GM12878 (cell line): ENCODE data around the gene FGF2. TPM values are rescaled to one million over a fixed set of nuclear protein-coding genes. Genes with fewer than 3 reads are reported as not detected.

Experiments used
- ATAC-seq: fragments of 200-7000 bp; cut with Tn5 transposase; 3 replicates; pipeline ENCODE4 v1.9.1; 2020; ENCODE audit warnings: mild to moderate bottlenecking, moderate library complexity
- BruUV-seq: library from RNA; stranded (reverse); fragments of 400-500 nt; replicated peaks from 2 replicates; lab custom pipeline; 2021; lab: Mats Ljungman, UMichigan
- CTCF ChIA-PET: fragments of 300-600 bp; sonication (Branson Sonifier 250); formaldehyde crosslinking; extraction: SDS; loops from one replicate; lab custom pipeline; 2021; ENCODE audit warnings: inconsistent platforms; lab: Yijun Ruan, JAX
- POLR2A ChIA-PET: fragments of 350-600 bp; formaldehyde crosslinking; extraction: SDS; loops from one replicate; lab custom pipeline; 2021; ENCODE audit warnings: inconsistent platforms; lab: Charles Lee
- RAD21 ChIA-PET: fragments of 300-600 bp; sonication (Branson Sonifier 250); formaldehyde crosslinking; loops from one replicate; lab custom pipeline; 2023; ENCODE audit warnings: antibody characterized with exemption; ENCODE audit not compliant: unreplicated experiment; lab: Charles Lee
- SMC1A ChIA-PET: fragments of 300-600 bp; sonication (Branson Sonifier 250); formaldehyde crosslinking; loops from one replicate; lab custom pipeline; 2023; ENCODE audit not compliant: unreplicated experiment, uncharacterized antibody; lab: Charles Lee
- DNase-seq: peaks from one replicate; pipeline ENCODE4 v3.0.0-alpha.2; 2011; ENCODE audit warnings: low read depth, low spot score
- FAIRE-seq: peaks from 3 replicates; lab custom pipeline; 2011; peaks lifted over from hg19 to GRCh38; lab: Jason Lieb, UNC
- H2AFZ ChIP-seq: 2 replicates; pipeline ENCODE4 v1.6.0; 2011; ENCODE audit warnings: low read depth, low read length, control low read depth; ENCODE audit not compliant: control insufficient read depth
- H3K27ac ChIP-seq: 2 replicates; pipeline ENCODE4 v1.5.1; 2011; ENCODE audit warnings: control low read depth; ENCODE audit not compliant: control insufficient read depth, insufficient read depth
- H3K27me3 ChIP-seq, 2 experiments: replicated peaks in 1 of 2; 2 replicates each; pipeline versions ENCODE4 v1.6.0 to v1.6.1; 2011; ENCODE audit warnings: low read length in 1 of 2; ENCODE audit not compliant: control insufficient read depth in 2 of 2, insufficient read depth in 2 of 2
- H3K36me3 ChIP-seq, 2 experiments: 2 replicates each; pipeline ENCODE4 v1.5.1; 2011; ENCODE audit warnings: low read length in 1 of 2; ENCODE audit not compliant: control insufficient read depth in 2 of 2, insufficient read depth in 2 of 2
- H3K4me1 ChIP-seq: 2 replicates; pipeline ENCODE4 v1.6.1; 2011; ENCODE audit warnings: mild to moderate bottlenecking, low read length, moderate library complexity, mixed read lengths; ENCODE audit not compliant: control insufficient read depth, insufficient read depth
- H3K4me2 ChIP-seq: 2 replicates; pipeline ENCODE4 v1.6.0; 2011; ENCODE audit warnings: control low read depth; ENCODE audit not compliant: control insufficient read depth, insufficient read depth
- H3K4me3 ChIP-seq: fragments of 200-600 bp; sonication (generic); 2 replicates; pipeline ENCODE4 v1.5.1; 2016
- H3K79me2 ChIP-seq: 2 replicates; pipeline ENCODE4 v1.6.0; 2011; ENCODE audit warnings: low read length; ENCODE audit not compliant: control insufficient read depth, insufficient read depth
- H3K9ac ChIP-seq: 2 replicates; pipeline ENCODE4 v1.8.0; 2011; ENCODE audit warnings: low read length, control low read depth, mixed read lengths; ENCODE audit not compliant: control insufficient read depth, insufficient read depth
- H3K9me3 ChIP-seq: replicated peaks from 3 replicates; pipeline ENCODE4 v1.5.1; 2011; ENCODE audit warnings: mild to moderate bottlenecking, low read length; ENCODE audit not compliant: control insufficient read depth, insufficient read depth
- H4K20me1 ChIP-seq: 2 replicates; pipeline ENCODE4 v1.6.0; 2011; ENCODE audit not compliant: control insufficient read depth, insufficient read depth
- CHD2 ChIP-seq: IDR thresholded peaks from 2 replicates; pipeline ENCODE4 v1.6.1; 2011; ENCODE audit warnings: low read depth, low read length, improper control_type of control experiment, borderline replicate concordance
- CTCF ChIP-seq, 3 experiments: IDR thresholded peaks in 2 of 3; conservative IDR thresholded peaks in 1 of 3; 2 replicates each; pipeline ENCODE4 v1.5.1; 2011; ENCODE audit warnings: low read depth in 3 of 3, low read length in 3 of 3, mild to moderate bottlenecking in 3 of 3, control low read depth in 2 of 3, moderate library complexity in 2 of 3, inconsistent platforms in 1 of 3, mixed read lengths in 1 of 3; ENCODE audit not compliant: control insufficient read depth in 2 of 3, insufficient read depth in 1 of 3; ENCODE audit errors: extremely low read depth in 1 of 3
- FOXK2 ChIP-seq: fragments of 450-650 bp; IDR thresholded peaks from 2 replicates; pipeline ENCODE4 v1.6.1; 2017; ENCODE audit warnings: mild to moderate bottlenecking, moderate library complexity
- GABPA ChIP-seq: IDR thresholded peaks from 2 replicates; pipeline ENCODE4 v1.6.1; 2014; ENCODE audit warnings: antibody characterized with exemption, low read depth, mild to moderate bottlenecking, inconsistent platforms
- JUNB ChIP-seq: IDR thresholded peaks from 2 replicates; pipeline ENCODE4 v1.6.1; 2016; ENCODE audit warnings: antibody characterized with exemption, mild to moderate bottlenecking
- LARP7 ChIP-seq: fragments of 450-650 bp; IDR thresholded peaks from 2 replicates; pipeline ENCODE4 v1.6.1; 2017; ENCODE audit warnings: mild to moderate bottlenecking
- MYB ChIP-seq: fragments of 150-350 bp; IDR thresholded peaks from 2 replicates; pipeline ENCODE4 v1.6.1; 2014; ENCODE audit warnings: mild to moderate bottlenecking, low read depth, low read length, borderline replicate concordance
- PRDM15 ChIP-seq: fragments of 450-650 bp; formaldehyde crosslinking; IDR thresholded peaks from 2 replicates; pipeline ENCODE4 v1.4.0; 2020; ENCODE audit warnings: mild to moderate bottlenecking, moderate library complexity
- STAT3 ChIP-seq: IDR thresholded peaks from 2 replicates; pipeline ENCODE4 v1.6.1; 2011; ENCODE audit warnings: low read depth, low read length, improper control_type of control experiment
- SUZ12 ChIP-seq: fragments of 200-600 bp; sonication (generic); IDR thresholded peaks from one replicate; pipeline ENCODE4 v1.6.1; 2018; ENCODE audit warnings: antibody characterized with exemption, mild to moderate bottlenecking; ENCODE audit not compliant: unreplicated experiment
- ZNF24 ChIP-seq: fragments of 450-650 bp; IDR thresholded peaks from 2 replicates; pipeline ENCODE4 v1.6.1; 2017; ENCODE audit warnings: antibody characterized with exemption, mild to moderate bottlenecking
- ZNF274 ChIP-seq: IDR thresholded peaks from one replicate; pipeline ENCODE4 v1.8.0; 2011; ENCODE audit not compliant: insufficient read length, insufficient read depth
- ZNF622 ChIP-seq: fragments of 450-650 bp; IDR thresholded peaks from 2 replicates; pipeline ENCODE4 v1.6.1; 2017; ENCODE audit warnings: mild to moderate bottlenecking, inconsistent platforms
- ZSCAN29 ChIP-seq: fragments of 450-650 bp; IDR thresholded peaks from 2 replicates; pipeline ENCODE4 v1.6.1; 2017; ENCODE audit warnings: mild to moderate bottlenecking, moderate library complexity
- WGBS: methylation state at CpG from one replicate; pipeline ENCODE4 v1.1.6; 2016; ENCODE audit warnings: low lambda C conversion rate; ENCODE audit not compliant: insufficient replicate concordance, insufficient coverage; ENCODE audit errors: missing lambda C conversion rate; 5-methylcytosine and 5-hydroxymethylcytosine counted together
- in situ Hi-C: fragments of 300-500 bp; cut with MboI; formaldehyde crosslinking; loops from 9 replicates; pipeline ENCODE4 v1.14.3; 2018; ENCODE audit warnings: mixed read lengths
- intact Hi-C: fragments of 100-400 bp; cut with micrococcal nuclease; formaldehyde crosslinking; loops from one replicate; pipeline ENCODE4 v1.14.2; 2022; ENCODE audit not compliant: unreplicated experiment
- polyA plus RNA-seq, 11 experiments: library from polyadenylated mRNA; depleted of rRNA in 4 of 11; unstranded in 6 of 11; stranded (reverse) in 5 of 11; fragments of >200 nt; fragmentation: Nextera tagmentation in 4 of 11; fragmentation: Illumina TruSeq in 1 of 11; extraction: Ambion mirVana in 4 of 11; extraction: Trizol in 1 of 11; gene quantifications; 1 replicate in 1 of 11; 2 replicates in 10 of 11; pipeline versions ENCODE4 v1.2.1 to v1.2.3, GENCODE V29; 2011 to 2016; ENCODE audit warnings: inconsistent platforms in 2 of 11, missing spikeins in 2 of 11, low read depth in 1 of 11
- total RNA-seq, 4 experiments: library from RNA; depleted of rRNA in 3 of 4; stranded (reverse); fragments of >200 nt in 3 of 4; fragmentation: Illumina TruSeq in 1 of 4; extraction: Trizol in 1 of 4; gene quantifications; 2 replicates each; pipeline versions ENCODE4 v1.2.1 to v1.2.3, GENCODE V29; 2013 to 2021
- TF ChIP-seq, protein P1 (sequence below): IDR thresholded peaks from 2 replicates; pipeline ENCODE4 v1.6.1; 2012; ENCODE audit warnings: low read length, inconsistent platforms
- TF ChIP-seq, protein P2 (sequence below): fragments of 450-650 bp; IDR thresholded peaks from 2 replicates; pipeline ENCODE4 v1.6.1; 2017; ENCODE audit warnings: mild to moderate bottlenecking

FGF2 gene
- total and polyA plus RNA-seq, 10 of the 15 experiments (the other 5 are each of a cell fraction or from before 2014, with no cell fraction given), result 0.13 to 1.7 (median 0.25) TPM

DNA sequence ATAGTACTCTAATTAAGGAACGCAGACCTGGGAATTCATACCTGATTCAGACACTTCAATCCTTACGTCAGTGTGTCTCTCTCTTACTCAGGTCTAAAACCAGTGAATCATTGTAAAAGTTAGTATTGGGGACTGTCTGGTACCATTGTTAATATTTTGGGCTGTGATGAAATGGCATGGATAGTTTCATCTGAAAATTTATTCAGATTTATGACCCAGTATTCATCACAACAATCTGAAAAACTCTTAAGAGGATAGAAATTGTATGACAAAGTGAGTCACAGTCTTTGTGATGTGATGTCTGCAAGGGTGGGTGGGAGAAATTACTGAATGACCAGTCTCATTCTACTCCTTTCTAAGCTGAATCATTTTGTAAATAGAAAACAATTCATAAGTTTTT is 10.3 kb downstream of the FGF2 start (continued):
- no peak for TF ChIP-seq LARP7
- no peak for TF ChIP-seq FOXK2
- TF ChIP-seq ZNF622, result no peak
- no peak for TF ChIP-seq JUNB
- TF ChIP-seq MYB, result no peak
- TF ChIP-seq, protein P1, sequence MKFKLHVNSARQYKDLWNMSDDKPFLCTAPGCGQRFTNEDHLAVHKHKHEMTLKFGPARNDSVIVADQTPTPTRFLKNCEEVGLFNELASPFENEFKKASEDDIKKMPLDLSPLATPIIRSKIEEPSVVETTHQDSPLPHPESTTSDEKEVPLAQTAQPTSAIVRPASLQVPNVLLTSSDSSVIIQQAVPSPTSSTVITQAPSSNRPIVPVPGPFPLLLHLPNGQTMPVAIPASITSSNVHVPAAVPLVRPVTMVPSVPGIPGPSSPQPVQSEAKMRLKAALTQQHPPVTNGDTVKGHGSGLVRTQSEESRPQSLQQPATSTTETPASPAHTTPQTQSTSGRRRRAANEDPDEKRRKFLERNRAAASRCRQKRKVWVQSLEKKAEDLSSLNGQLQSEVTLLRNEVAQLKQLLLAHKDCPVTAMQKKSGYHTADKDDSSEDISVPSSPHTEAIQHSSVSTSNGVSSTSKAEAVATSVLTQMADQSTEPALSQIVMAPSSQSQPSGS, result no peak
- no peak for TF ChIP-seq ZSCAN29
- no peak for TF ChIP-seq SUZ12

DNA sequence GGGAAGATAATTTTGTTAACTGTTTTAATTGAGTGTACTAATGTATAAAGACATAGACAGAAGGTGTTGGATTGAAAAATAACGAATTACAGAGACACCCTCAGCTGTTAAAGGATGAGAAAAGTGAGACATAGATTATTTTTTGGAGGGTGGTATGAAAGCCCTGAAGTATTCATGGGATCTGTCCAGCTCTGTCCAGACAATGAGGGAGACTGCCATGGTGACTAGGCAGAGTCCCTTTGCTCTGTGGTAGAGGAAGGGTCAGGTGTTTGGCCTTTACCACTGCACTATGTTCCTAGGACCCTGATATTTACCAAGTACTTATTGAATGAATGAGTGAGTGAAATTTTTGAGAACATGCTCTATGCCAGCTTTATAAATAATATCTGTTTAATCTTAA is 11.4 kb downstream of the FGF2 start:
- ChIA-PET SMC1A (interaction anchor here (1.3 kb wide), 1 partner anchor 10 kb away, joined by 4 read pairs; no protein-coding TSS in a partner anchor), RAD21 (no interaction called here), POLR2A (no interaction called here), CTCF (interaction anchor here (0.9 kb wide), 1 partner anchor 20 kb away, joined by 3 read pairs; no protein-coding TSS in a partner anchor)
- no peak for DNase-seq
- H3K27ac ChIP-seq, result no peak overlapping the region
- no peak for FAIRE-seq
- no peak overlapping the region for H3K4me2 ChIP-seq
- no TSS peak for BruUV-seq
- intact Hi-C loops, result no loop called here
- H3K36me3 ChIP-seq, result no peaks in the 10 kb centered on the region
- H3K9ac ChIP-seq, result no peak overlapping the region
- H3K9me3 ChIP-seq, result no peaks in the 10 kb centered on the region
- no peak overlapping the region for H3K4me3 ChIP-seq
- no peaks in the 10 kb centered on the region for H3K27me3 ChIP-seq
- H2AFZ ChIP-seq, result no peak overlapping the region
- no peaks in the 10 kb centered on the region for H3K4me1 ChIP-seq
- H3K79me2 ChIP-seq, result no peaks in the 10 kb centered on the region
- no peak for ATAC-seq
- in situ Hi-C loops, result no loop called here
- no peaks in the 10 kb centered on the region for H4K20me1 ChIP-seq
- WGBS, result 6% methylated on average over 1 of the region's 1 CpG
- TF ChIP-seq STAT3, result no peak
- no peak for TF ChIP-seq ZNF24
- no peak for TF ChIP-seq CTCF (IDR thresholded peaks at IDR 0.05 in 2 of 3, conservative IDR thresholded peaks at IDR 0.05 in 1 of 3; ENCODE audit: control insufficient read depth in 2 of 3, extremely low read depth in 1 of 3, insufficient read depth in 1 of 3, low read depth in 3 of 3, low read length in 3 of 3)
- TF ChIP-seq CHD2, result no peak
- no peak for TF ChIP-seq GABPA
- no peak for TF ChIP-seq ZNF274
- no peak for TF ChIP-seq PRDM15
- TF ChIP-seq, protein P2, sequence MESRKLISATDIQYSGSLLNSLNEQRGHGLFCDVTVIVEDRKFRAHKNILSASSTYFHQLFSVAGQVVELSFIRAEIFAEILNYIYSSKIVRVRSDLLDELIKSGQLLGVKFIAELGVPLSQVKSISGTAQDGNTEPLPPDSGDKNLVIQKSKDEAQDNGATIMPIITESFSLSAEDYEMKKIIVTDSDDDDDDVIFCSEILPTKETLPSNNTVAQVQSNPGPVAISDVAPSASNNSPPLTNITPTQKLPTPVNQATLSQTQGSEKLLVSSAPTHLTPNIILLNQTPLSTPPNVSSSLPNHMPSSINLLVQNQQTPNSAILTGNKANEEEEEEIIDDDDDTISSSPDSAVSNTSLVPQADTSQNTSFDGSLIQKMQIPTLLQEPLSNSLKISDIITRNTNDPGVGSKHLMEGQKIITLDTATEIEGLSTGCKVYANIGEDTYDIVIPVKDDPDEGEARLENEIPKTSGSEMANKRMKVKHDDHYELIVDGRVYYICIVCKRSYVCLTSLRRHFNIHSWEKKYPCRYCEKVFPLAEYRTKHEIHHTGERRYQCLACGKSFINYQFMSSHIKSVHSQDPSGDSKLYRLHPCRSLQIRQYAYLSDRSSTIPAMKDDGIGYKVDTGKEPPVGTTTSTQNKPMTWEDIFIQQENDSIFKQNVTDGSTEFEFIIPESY, result no peak
